SU-DHL-6 (cell line): ENCODE data around the gene MCTP1.

Experiments
- EZH2phosphoT487 ChIP-seq: fragments of 200-600 bp; sonication (generic), shearing (Covaris generic); conservative IDR thresholded peaks from 2 replicates; pipeline ENCODE4 v1.6.1; 2018; ENCODE audit warnings: mild to moderate bottlenecking, antibody characterized with exemption, low read length, moderate library complexity, mixed read lengths
- TF ChIP-seq, protein P1 (sequence below): fragments of 200-600 bp; sonication (generic); IDR thresholded peaks from one replicate; pipeline ENCODE4 v1.5.1; 2017; ENCODE audit warnings: antibody characterized with exemption, mild to moderate bottlenecking, low read length, moderate library complexity; ENCODE audit not compliant: insufficient read depth, poor library complexity, severe bottlenecking

- TF ChIP-seq, protein P1, sequence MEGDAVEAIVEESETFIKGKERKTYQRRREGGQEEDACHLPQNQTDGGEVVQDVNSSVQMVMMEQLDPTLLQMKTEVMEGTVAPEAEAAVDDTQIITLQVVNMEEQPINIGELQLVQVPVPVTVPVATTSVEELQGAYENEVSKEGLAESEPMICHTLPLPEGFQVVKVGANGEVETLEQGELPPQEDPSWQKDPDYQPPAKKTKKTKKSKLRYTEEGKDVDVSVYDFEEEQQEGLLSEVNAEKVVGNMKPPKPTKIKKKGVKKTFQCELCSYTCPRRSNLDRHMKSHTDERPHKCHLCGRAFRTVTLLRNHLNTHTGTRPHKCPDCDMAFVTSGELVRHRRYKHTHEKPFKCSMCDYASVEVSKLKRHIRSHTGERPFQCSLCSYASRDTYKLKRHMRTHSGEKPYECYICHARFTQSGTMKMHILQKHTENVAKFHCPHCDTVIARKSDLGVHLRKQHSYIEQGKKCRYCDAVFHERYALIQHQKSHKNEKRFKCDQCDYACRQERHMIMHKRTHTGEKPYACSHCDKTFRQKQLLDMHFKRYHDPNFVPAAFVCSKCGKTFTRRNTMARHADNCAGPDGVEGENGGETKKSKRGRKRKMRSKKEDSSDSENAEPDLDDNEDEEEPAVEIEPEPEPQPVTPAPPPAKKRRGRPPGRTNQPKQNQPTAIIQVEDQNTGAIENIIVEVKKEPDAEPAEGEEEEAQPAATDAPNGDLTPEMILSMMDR, result no peak
- no peak for TF ChIP-seq EZH2phosphoT487
These were observed 40.4 kb downstream of the MCTP1 start for GRCh38 chr5:95244479-95244878.
